HCT116 (cell line): ENCODE data around the gene ANKRD2.

Experiments
- CTCF ChIP-seq, 3 experiments: fragments of 200-600 bp in 1 of 3; sonication (generic) in 1 of 3; IDR thresholded peaks in 2 of 3; conservative IDR thresholded peaks in 1 of 3; 2 replicates each; pipeline ENCODE4 v1.5.1; 2012 to 2017; ENCODE audit warnings: low read depth in 2 of 3, low read length in 2 of 3, antibody characterized with exemption in 1 of 3, borderline replicate concordance in 1 of 3, control low read depth in 1 of 3, mild to moderate bottlenecking in 1 of 3, mixed read lengths in 1 of 3, mixed run types in 1 of 3, moderate library complexity in 1 of 3; ENCODE audit not compliant: insufficient read depth in 1 of 3
- EZH2 ChIP-seq: fragments of 200-600 bp; sonication (generic); IDR thresholded peaks from 2 replicates; pipeline ENCODE4 v1.6.1; 2017; ENCODE audit warnings: antibody characterized with exemption, mixed run types
- JUND ChIP-seq: IDR thresholded peaks from 2 replicates; pipeline ENCODE4 v1.6.1; 2012
- POLR2A ChIP-seq: IDR thresholded peaks from 2 replicates; pipeline ENCODE4 v1.7.0; 2011; ENCODE audit warnings: borderline replicate concordance; ENCODE audit not compliant: insufficient read depth, insufficient read length; ENCODE audit errors: extremely low read depth
- POLR2AphosphoS5 ChIP-seq: IDR thresholded peaks from 2 replicates; pipeline ENCODE4 v1.6.1; 2011; ENCODE audit warnings: mild to moderate bottlenecking, low read depth, low read length, moderate library complexity
- RAD21 ChIP-seq: IDR thresholded peaks from 2 replicates; pipeline ENCODE4 v1.6.1; 2012; ENCODE audit warnings: low read depth, mild to moderate bottlenecking
- SRF ChIP-seq: IDR thresholded peaks from 2 replicates; pipeline ENCODE4 v1.6.1; 2012; ENCODE audit warnings: low read depth
- YY1 ChIP-seq: IDR thresholded peaks from 2 replicates; pipeline ENCODE4 v1.6.1; 2011; ENCODE audit warnings: low read length, low read depth, moderate library complexity, mild to moderate bottlenecking; ENCODE audit not compliant: insufficient replicate concordance; ENCODE audit errors: extremely low read depth
- TF ChIP-seq, protein P1 (sequence below): IDR thresholded peaks from 2 replicates; pipeline ENCODE4 v1.6.1; 2012

DNA sequence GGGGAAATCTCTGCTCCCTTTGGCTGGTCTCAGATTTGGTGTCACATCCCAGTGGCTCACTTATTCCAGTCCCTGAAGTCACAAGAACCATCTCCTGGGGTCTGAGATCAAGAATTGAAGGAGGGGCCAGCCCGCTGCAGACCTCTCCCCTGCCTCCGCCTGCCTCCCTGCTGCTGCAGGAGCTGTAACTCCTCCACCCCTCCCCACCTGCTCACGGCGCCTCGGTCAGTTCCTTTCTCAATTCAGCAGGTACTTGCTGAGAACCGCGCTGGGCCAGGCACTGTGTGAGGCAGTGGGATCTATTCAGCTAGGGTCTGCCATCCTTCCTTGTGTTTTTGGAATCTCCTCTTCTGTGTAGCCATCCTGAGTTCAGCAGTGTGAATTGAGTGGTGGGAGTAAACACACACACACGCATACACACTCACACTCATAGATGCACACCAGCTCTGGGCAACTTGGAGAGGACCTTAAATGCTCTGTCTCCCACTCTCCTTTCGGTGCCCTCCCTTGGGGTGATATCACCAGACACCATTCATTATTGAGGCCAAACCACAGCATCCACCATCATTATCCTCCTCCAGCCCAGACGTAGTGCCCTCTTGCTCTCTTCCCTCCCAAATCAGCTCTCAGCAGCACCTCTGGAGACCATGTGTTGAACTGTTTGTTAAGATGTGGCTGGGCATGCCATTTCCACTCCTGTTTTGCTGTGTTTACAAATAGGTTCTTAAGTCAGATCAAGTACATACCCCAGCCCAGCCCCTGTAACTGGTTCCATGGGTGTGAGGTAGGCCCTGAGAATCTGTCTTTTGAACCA lies 22.0 kb upstream of the ANKRD2 start:
- TF ChIP-seq EZH2: no peak
- no peak for TF ChIP-seq POLR2AphosphoS5
- no peak for TF ChIP-seq CTCF (IDR thresholded peaks at IDR 0.05 in 2 of 3, conservative IDR thresholded peaks at IDR 0.05 in 1 of 3; ENCODE audit: borderline replicate concordance in 1 of 3, insufficient read depth in 1 of 3, low read depth in 2 of 3, low read length in 2 of 3)
- TF ChIP-seq, protein P1, sequence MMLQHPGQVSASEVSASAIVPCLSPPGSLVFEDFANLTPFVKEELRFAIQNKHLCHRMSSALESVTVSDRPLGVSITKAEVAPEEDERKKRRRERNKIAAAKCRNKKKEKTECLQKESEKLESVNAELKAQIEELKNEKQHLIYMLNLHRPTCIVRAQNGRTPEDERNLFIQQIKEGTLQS: no peak
- TF ChIP-seq JUND: no peak
- TF ChIP-seq POLR2A: no peak
- no peak for TF ChIP-seq YY1
- TF ChIP-seq RAD21: no peak
- TF ChIP-seq SRF: no peak
